GM23338 (cell line): ENCODE results near the gene SH3BGRL. TPM values are rescaled to one million over a fixed set of nuclear protein-coding genes. Genes with fewer than 3 reads are reported as not detected.
A peak's percentile ranks its signal among the peaks of the same experiment; 100 is the strongest.

Experiments used
- ATAC-seq: fragments of 200-7000 bp; cut with Tn5 transposase; 3 replicates; pipeline ENCODE4 v1.9.1; 2020
- DNase-seq: peaks from one replicate; pipeline ENCODE4 v3.0.0-alpha.2; 2015; ENCODE audit warnings: low spot score
- H2AFZ ChIP-seq: fragments of 200-600 bp; sonication (generic); 2 replicates; pipeline ENCODE4 v1.8.0; 2016; ENCODE audit warnings: antibody characterized with exemption, mild to moderate bottlenecking, moderate library complexity
- H3F3A ChIP-seq: fragments of 200-600 bp; sonication (generic); replicated peaks from 2 replicates; pipeline ENCODE4 v1.8.0; 2017; ENCODE audit warnings: antibody characterized with exemption, mixed run types, low read depth
- H3K27ac ChIP-seq: fragments of 200-600 bp; sonication (generic); 2 replicates; pipeline ENCODE4 v1.6.1; 2016; ENCODE audit warnings: low read depth
- H3K27me3 ChIP-seq: fragments of 200-600 bp; sonication (generic); 2 replicates; pipeline ENCODE4 v1.8.0; 2016; ENCODE audit warnings: mild to moderate bottlenecking, mixed run types, moderate library complexity; ENCODE audit not compliant: insufficient read depth
- H3K36me3 ChIP-seq: fragments of 200-600 bp; sonication (generic); 2 replicates; pipeline ENCODE4 v1.8.0; 2016; ENCODE audit warnings: mild to moderate bottlenecking; ENCODE audit not compliant: insufficient read depth
- H3K4me1 ChIP-seq: fragments of 200-600 bp; sonication (generic); 2 replicates; pipeline ENCODE4 v1.8.0; 2016; ENCODE audit warnings: mild to moderate bottlenecking, moderate library complexity; ENCODE audit not compliant: insufficient read depth
- H3K4me2 ChIP-seq: fragments of 200-600 bp; sonication (generic); 2 replicates; pipeline ENCODE4 v1.7.1; 2017; ENCODE audit warnings: mixed run types
- H3K4me3 ChIP-seq: fragments of 200-600 bp; sonication (generic); 2 replicates; pipeline ENCODE4 v1.6.1; 2016; ENCODE audit warnings: mixed run types
- H3K79me2 ChIP-seq: fragments of 200-600 bp; sonication (generic); replicated peaks from 2 replicates; pipeline ENCODE4 v1.8.0; 2017; ENCODE audit warnings: mild to moderate bottlenecking; ENCODE audit not compliant: insufficient read depth
- H3K9me2 ChIP-seq: fragments of 200-600 bp; sonication (generic); 2 replicates; pipeline ENCODE4 v1.8.0; 2017; ENCODE audit not compliant: insufficient read depth
- H4K20me1 ChIP-seq: fragments of 200-600 bp; sonication (generic); replicated peaks from 2 replicates; pipeline ENCODE4 v1.8.0; 2017; ENCODE audit warnings: mild to moderate bottlenecking; ENCODE audit not compliant: insufficient read depth
- H3K27ac Mint-ChIP-seq: 2 replicates; pipeline ENCODE4 v1.8.0; 2020; ENCODE audit warnings: inconsistent platforms, mild to moderate bottlenecking, moderate library complexity, mixed read lengths
- H3K27me3 Mint-ChIP-seq: 3 replicates; pipeline ENCODE4 v1.8.0; 2022; ENCODE audit warnings: low read depth, mild to moderate bottlenecking, moderate library complexity, mixed read lengths, inconsistent platforms; ENCODE audit not compliant: insufficient read depth, poor library complexity
- H3K36me3 Mint-ChIP-seq: 3 replicates; pipeline ENCODE4 v1.8.0; 2021; ENCODE audit warnings: low read depth, mild to moderate bottlenecking, inconsistent platforms, moderate library complexity, mixed read lengths
- H3K4me1 Mint-ChIP-seq: 3 replicates; pipeline ENCODE4 v1.8.0; 2020; ENCODE audit warnings: mild to moderate bottlenecking, inconsistent platforms, mixed read lengths
- H3K4me3 Mint-ChIP-seq: 3 replicates; pipeline ENCODE4 v1.8.0; 2021; ENCODE audit warnings: moderate library complexity, mild to moderate bottlenecking, inconsistent platforms, mixed read lengths
- H3K9me3 Mint-ChIP-seq: 3 replicates; pipeline ENCODE4 v1.8.0; 2020; ENCODE audit warnings: moderate library complexity, mild to moderate bottlenecking, inconsistent platforms, mixed read lengths
- CREB1 ChIP-seq: fragments of 250-450 bp; sonication (Bioruptor Pico); IDR thresholded peaks from 2 replicates; pipeline ENCODE4 v1.5.0; 2020; ENCODE audit warnings: low read depth, mild to moderate bottlenecking, moderate library complexity
- EZH2 ChIP-seq: fragments of 200-600 bp; sonication (generic); IDR thresholded peaks from one replicate; pipeline ENCODE4 v1.8.0; 2017; ENCODE audit warnings: antibody characterized with exemption, mild to moderate bottlenecking, low read depth; ENCODE audit not compliant: unreplicated experiment
- EZH2phosphoT487 ChIP-seq: fragments of 200-600 bp; sonication (generic); IDR thresholded peaks from one replicate; pipeline ENCODE4 v1.8.1; 2018; ENCODE audit warnings: antibody characterized with exemption; ENCODE audit not compliant: unreplicated experiment
- JUNB ChIP-seq: IDR thresholded peaks from one replicate; pipeline ENCODE4 v1.6.1; 2016; ENCODE audit warnings: antibody characterized with exemption; ENCODE audit not compliant: unreplicated experiment
- NANOG ChIP-seq: IDR thresholded peaks from 2 replicates; pipeline ENCODE4 v1.6.1; 2016; ENCODE audit warnings: antibody characterized with exemption, borderline replicate concordance
- POLR2AphosphoS5 ChIP-seq: IDR thresholded peaks from 2 replicates; pipeline ENCODE4 v1.6.1; 2016; ENCODE audit warnings: antibody characterized with exemption, low read depth
- REST ChIP-seq: IDR thresholded peaks from one replicate; pipeline ENCODE4 v1.6.1; 2018; ENCODE audit warnings: antibody characterized with exemption; ENCODE audit not compliant: unreplicated experiment
- STAT1 ChIP-seq: IDR thresholded peaks from one replicate; pipeline ENCODE4 v1.6.1; 2016; ENCODE audit warnings: antibody characterized with exemption; ENCODE audit not compliant: unreplicated experiment
- ZNF114 ChIP-seq: fragments of 250-450 bp; sonication (Bioruptor Pico); IDR thresholded peaks from 2 replicates; pipeline ENCODE4 v1.5.0; 2020; ENCODE audit warnings: mild to moderate bottlenecking, moderate library complexity
- ZNF331 ChIP-seq: fragments of 250-450 bp; sonication (Bioruptor Pico); IDR thresholded peaks from 2 replicates; pipeline ENCODE4 v1.5.0; 2020; ENCODE audit warnings: low read depth, mild to moderate bottlenecking, moderate library complexity
- ZNF462 ChIP-seq: fragments of 250-450 bp; sonication (Bioruptor Pico); IDR thresholded peaks from 2 replicates; pipeline ENCODE4 v1.5.0; 2020; ENCODE audit warnings: mild to moderate bottlenecking, moderate library complexity
- polyA plus RNA-seq: library from polyadenylated mRNA; unstranded; fragments of >200 nt; fragmentation: Nextera tagmentation; extraction: Ambion mirVana; gene quantifications from 2 replicates; pipeline ENCODE4 v1.2.1, GENCODE V29; 2016
- total RNA-seq: library from RNA; depleted of rRNA; stranded (reverse); fragments of >200 nt; shearing (Covaris generic); gene quantifications from 2 replicates; pipeline ENCODE4 v1.2.3, GENCODE V29; 2014
- TF ChIP-seq, protein P1 (sequence below), 2 experiments: fragments of 200-600 bp in 1 of 2; sonication (generic) in 1 of 2; conservative IDR thresholded peaks; 2 replicates each; pipeline versions ENCODE4 v1.5.1 to v1.6.1; 2016 to 2017; ENCODE audit warnings: antibody characterized with exemption in 2 of 2, low read depth in 2 of 2, mild to moderate bottlenecking in 2 of 2, moderate library complexity in 1 of 2
- TF ChIP-seq, protein P2 (sequence below): IDR thresholded peaks from 2 replicates; pipeline ENCODE4 v1.6.1; 2016; ENCODE audit warnings: antibody characterized with exemption

The SH3BGRL gene
- total and polyA plus RNA-seq, 2 experiments from 2014 or later = 60.8 to 61.1 TPM

DNA sequence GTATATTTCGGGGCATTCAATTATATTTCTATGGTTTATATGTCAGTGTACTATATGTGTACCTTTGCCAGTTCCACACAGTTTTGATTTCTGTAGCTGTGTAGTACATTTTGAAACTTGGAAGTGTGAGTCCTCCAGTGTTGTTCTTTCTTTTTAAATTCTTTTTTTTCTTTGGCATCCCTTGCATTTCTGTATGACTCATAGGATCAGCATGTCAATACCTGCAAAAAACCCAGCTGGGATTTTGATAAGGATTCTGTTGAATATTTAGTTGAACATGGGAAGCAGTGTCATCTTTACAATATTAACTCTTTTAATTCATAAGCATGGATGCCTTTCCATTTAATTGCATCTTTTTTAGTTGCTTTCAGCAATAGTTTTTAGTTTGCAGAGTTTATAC lies 100.0 kb downstream of the SH3BGRL start:
- peak; percentile 2 for DNase-seq
- Histone ChIP-seq H3K4me2 (no peak overlapping the region), H4K20me1 (no peaks in the 10 kb centered on the region), H2AFZ (no peak overlapping the region), H3K79me2 (no peaks in the 10 kb centered on the region), H3K27ac (no peak overlapping the region), H3K4me1 (peaks cover 4% of the 10 kb centered on the region; the same call in 1 of the 2 replicates), H3K36me3 (no peaks in the 10 kb centered on the region), H3K9me2 (no peaks in the 10 kb centered on the region), H3K27me3 (no peaks in the 10 kb centered on the region), H3F3A (no peaks in the 10 kb centered on the region), H3K4me3 (no peak overlapping the region)
- no peak for ATAC-seq
- Mint-ChIP-seq H3K27ac (no peak overlapping the region), H3K4me3 (no peak overlapping the region), H3K9me3 (no peaks in the 10 kb centered on the region), H3K4me1 (peaks cover 8% of the 10 kb centered on the region; the same call in 2 of the 3 replicates), H3K27me3 (no peaks in the 10 kb centered on the region), H3K36me3 (no peaks in the 10 kb centered on the region; the same call in 1 of the 3 replicates)
- TF ChIP-seq ZNF331 (no peak), ZNF462 (CRISPR knock-in tag) (no peak), CREB1 (CRISPR knock-in tag) (no peak), EZH2phosphoT487 (no peak), STAT1 (no peak), JUNB (no peak), POLR2AphosphoS5 (no peak), NANOG (no peak), EZH2 (no peak), ZNF114 (CRISPR knock-in tag) (no peak), REST (no peak)
- TF ChIP-seq, protein P1, sequence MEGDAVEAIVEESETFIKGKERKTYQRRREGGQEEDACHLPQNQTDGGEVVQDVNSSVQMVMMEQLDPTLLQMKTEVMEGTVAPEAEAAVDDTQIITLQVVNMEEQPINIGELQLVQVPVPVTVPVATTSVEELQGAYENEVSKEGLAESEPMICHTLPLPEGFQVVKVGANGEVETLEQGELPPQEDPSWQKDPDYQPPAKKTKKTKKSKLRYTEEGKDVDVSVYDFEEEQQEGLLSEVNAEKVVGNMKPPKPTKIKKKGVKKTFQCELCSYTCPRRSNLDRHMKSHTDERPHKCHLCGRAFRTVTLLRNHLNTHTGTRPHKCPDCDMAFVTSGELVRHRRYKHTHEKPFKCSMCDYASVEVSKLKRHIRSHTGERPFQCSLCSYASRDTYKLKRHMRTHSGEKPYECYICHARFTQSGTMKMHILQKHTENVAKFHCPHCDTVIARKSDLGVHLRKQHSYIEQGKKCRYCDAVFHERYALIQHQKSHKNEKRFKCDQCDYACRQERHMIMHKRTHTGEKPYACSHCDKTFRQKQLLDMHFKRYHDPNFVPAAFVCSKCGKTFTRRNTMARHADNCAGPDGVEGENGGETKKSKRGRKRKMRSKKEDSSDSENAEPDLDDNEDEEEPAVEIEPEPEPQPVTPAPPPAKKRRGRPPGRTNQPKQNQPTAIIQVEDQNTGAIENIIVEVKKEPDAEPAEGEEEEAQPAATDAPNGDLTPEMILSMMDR (conservative IDR thresholded peaks at IDR 0.05; ENCODE audit: low read depth in 2 of 2) = no peak
- TF ChIP-seq, protein P2, sequence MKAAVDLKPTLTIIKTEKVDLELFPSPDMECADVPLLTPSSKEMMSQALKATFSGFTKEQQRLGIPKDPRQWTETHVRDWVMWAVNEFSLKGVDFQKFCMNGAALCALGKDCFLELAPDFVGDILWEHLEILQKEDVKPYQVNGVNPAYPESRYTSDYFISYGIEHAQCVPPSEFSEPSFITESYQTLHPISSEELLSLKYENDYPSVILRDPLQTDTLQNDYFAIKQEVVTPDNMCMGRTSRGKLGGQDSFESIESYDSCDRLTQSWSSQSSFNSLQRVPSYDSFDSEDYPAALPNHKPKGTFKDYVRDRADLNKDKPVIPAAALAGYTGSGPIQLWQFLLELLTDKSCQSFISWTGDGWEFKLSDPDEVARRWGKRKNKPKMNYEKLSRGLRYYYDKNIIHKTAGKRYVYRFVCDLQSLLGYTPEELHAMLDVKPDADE = no peak
